WI38 (cell line): Measurements from ENCODE around the gene C2CD5.

Experiments used
- H3K4me3 ChIP-seq: 2 replicates; pipeline ENCODE4 v1.5.1; 2011; ENCODE audit warnings: low read depth, mild to moderate bottlenecking, control low read depth, low read length
- CTCF ChIP-seq: IDR thresholded peaks from 2 replicates; pipeline ENCODE4 v1.5.1; 2012; ENCODE audit warnings: low read depth, mild to moderate bottlenecking, control low read depth, low read length

Gene C2CD5

DNA sequence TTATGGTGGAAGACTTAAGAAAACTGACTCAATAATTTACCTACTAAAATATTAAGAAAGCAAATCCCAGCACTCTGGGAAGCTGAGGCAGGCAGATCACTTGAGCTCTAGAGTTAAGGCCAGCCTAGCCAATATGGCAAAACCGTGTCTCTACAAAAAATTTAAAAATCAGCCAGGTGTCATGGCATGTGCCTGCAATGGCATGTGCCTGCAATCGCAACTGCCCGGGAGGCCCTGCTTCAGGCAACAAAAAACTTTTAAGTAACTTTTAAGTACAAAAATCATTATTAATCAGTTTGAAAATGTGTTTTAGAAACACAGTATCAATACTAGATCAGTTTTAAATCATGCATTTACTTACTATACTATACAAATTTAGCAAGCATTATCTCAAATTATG is 17.5 kb downstream of the C2CD5 start:
- no peak overlapping the region for H3K4me3 ChIP-seq
- no peak for TF ChIP-seq CTCF

DNA sequence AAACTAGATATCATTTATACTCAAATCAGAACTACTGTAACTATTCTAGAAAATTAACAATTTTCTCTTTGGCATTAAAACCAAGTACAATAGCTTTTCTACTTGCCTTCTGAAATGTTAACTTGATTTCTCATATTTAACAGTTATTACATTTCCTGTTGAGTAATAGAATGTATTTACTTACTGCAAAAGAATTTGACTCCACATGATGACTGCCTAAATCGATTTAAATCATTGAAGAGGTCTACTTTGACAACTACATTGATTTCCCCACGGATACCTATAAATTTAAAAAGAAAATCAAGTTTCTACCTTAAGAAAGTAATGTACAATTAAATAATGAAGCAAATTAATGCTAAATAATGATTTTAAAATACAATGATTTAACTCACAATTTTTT is 18.9 kb downstream of the C2CD5 start:
- TF ChIP-seq CTCF, result no peak
- H3K4me3 ChIP-seq, result no peak overlapping the region

DNA sequence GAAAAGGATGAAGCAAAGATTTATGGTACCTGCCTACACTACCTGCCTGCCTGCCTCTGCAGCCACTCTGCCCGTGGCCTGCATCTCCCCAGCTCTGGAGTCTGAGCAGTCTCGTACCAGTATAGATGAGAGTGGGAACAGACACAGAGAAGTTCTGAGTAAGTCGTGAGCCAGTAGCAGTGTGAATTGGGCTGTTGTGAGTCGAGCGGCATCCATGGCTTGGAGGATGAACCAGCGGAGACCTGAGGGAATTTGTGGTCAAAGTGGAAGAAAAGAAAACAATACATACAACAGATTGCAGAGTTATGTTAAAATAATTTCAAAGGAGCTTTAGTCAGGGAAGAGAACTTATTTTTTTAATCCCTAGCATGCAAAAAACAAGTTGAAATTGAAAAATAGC is 25.3 kb downstream of the C2CD5 start:
- no peak overlapping the region for H3K4me3 ChIP-seq
- no peak for TF ChIP-seq CTCF

GRCh38 chr12:22518060-22518719 is 26.2 kb downstream of the C2CD5 start:
- H3K4me3 ChIP-seq, result no peak overlapping the region

DNA sequence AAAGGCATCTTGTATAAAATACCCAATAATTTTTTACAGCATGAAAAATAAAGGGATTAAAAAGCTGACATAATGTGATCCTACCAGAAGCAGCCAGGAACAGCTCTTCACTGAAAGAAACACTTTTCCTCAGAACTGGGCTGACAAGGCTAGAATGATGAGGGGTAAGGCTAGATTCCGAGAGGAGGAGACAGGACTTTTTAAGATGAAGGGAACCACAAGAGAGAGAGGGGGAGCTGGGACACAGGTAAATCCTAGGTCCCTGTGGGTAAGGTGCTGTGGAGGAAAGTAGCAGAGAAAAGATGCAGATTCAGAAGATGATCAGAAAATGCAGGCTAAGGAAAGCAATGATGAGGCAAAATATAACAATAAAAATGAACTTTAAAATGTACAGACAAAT is 29.5 kb downstream of the C2CD5 start:
- TF ChIP-seq CTCF, result no peak
- no peak overlapping the region for H3K4me3 ChIP-seq

More at GRCh38 chr12:22518060-22518719, 26.2 kb downstream of the C2CD5 start:
- TF ChIP-seq CTCF, result no peak

DNA sequence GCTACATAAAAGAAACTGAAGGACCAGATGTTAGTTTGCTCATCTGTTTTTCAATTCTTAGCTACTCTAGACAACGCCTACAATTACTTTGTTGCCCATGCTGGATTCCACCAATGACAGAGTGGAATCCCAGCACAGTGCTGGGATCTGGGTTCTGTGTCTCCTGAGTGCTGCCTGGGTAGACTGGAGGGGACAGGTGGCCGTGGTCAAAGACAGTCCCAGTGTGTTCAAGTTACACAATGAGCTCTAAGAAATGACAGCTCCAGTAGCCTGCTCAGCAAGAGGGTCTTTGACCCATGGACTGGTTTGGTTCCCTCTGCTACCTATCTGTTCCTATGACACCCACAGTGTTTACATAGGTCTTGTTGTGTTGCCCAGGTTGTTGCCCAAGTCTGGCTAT is 38.5 kb downstream of the C2CD5 start:
- TF ChIP-seq CTCF, result no peak
- no peak overlapping the region for H3K4me3 ChIP-seq

DNA sequence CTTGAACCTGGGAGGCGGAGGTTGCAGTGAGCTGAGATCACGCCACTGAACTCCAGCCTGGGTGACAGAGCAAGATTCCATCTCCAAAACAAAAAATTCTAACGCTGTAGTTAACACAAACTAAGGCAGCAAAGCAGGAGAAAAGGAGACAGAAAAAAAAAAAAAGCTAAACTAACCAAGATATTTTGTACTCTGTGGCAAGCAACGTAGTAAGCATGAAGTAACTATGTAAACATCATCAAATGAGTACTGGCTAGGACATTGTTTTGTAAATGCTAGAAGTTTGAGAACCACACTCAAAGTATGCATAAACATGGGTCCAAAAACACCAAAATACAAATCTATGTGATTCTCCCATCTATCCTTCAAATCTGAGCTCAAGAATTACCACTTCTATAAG is 44.2 kb downstream of the C2CD5 start:
- H3K4me3 ChIP-seq, result no peak overlapping the region
- no peak for TF ChIP-seq CTCF
